ENCODE results near the gene CNTN4.

DNA sequence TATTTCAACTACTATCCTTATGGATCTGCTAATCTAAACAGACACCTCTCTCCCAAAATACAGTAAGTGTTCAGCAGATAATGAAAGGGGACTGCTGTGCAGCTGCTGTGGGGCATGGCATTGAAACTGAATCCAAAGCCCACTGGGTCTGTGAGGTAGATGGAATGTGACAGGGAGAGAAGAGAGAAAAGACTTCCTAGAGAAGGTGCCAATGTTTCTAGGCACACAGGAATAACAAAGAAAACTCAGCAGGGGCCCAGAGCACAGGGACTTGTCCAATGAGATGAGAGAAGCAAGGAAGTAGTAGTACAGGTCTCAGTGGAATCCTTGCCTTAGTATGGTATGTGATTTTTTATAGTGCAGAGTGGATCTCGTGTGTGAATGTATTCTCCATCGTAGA lies 553.7 kb downstream of the CNTN4 start:
- TF ChIP-seq, protein P1, sequence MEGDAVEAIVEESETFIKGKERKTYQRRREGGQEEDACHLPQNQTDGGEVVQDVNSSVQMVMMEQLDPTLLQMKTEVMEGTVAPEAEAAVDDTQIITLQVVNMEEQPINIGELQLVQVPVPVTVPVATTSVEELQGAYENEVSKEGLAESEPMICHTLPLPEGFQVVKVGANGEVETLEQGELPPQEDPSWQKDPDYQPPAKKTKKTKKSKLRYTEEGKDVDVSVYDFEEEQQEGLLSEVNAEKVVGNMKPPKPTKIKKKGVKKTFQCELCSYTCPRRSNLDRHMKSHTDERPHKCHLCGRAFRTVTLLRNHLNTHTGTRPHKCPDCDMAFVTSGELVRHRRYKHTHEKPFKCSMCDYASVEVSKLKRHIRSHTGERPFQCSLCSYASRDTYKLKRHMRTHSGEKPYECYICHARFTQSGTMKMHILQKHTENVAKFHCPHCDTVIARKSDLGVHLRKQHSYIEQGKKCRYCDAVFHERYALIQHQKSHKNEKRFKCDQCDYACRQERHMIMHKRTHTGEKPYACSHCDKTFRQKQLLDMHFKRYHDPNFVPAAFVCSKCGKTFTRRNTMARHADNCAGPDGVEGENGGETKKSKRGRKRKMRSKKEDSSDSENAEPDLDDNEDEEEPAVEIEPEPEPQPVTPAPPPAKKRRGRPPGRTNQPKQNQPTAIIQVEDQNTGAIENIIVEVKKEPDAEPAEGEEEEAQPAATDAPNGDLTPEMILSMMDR (IDR thresholded peaks at IDR 0.05; ENCODE audit: borderline replicate concordance, extremely low read depth, low read length, poor library complexity, severe bottlenecking): no peak
- no peak for TF ChIP-seq EZH2 (IDR thresholded peaks at IDR 0.05; ENCODE audit: borderline replicate concordance, low read depth, low read length, severe bottlenecking)

Measured in DND-41 (cell line).